Calu3 (cell line): Measurements from ENCODE around the gene SPDYE4. TPM values are rescaled to one million over a fixed set of nuclear protein-coding genes. Genes with fewer than 3 reads are reported as not detected.

Source experiments
- BruUV-seq: library from RNA; stranded (reverse); fragments of 400-500 nt; replicated peaks from 2 replicates; lab custom pipeline; 2021; lab: Mats Ljungman, UMichigan
- CTCF ChIA-PET: fragments of 300-600 bp; sonication (Branson Sonifier 250); formaldehyde crosslinking; loops from one replicate; lab custom pipeline; 2022; ENCODE audit warnings: antibody characterized with exemption; lab: Charles Lee
- DNase-seq: peaks from one replicate; pipeline ENCODE4 v3.0.0; 2022
- H3K27ac Mint-ChIP-seq: one replicate; pipeline ENCODE4 v1.8.0; 2022; ENCODE audit warnings: mixed read lengths; ENCODE audit not compliant: unreplicated experiment
- H3K27me3 Mint-ChIP-seq: one replicate; pipeline ENCODE4 v1.8.0; 2022; ENCODE audit warnings: mixed read lengths; ENCODE audit not compliant: unreplicated experiment
- H3K36me3 Mint-ChIP-seq: one replicate; pipeline ENCODE4 v1.8.0; 2022; ENCODE audit warnings: mild to moderate bottlenecking, moderate library complexity, mixed read lengths; ENCODE audit not compliant: insufficient read depth, unreplicated experiment
- H3K4me1 Mint-ChIP-seq: one replicate; pipeline ENCODE4 v1.8.0; 2022; ENCODE audit warnings: mild to moderate bottlenecking, low read depth, mixed read lengths; ENCODE audit not compliant: unreplicated experiment
- H3K4me3 Mint-ChIP-seq: one replicate; pipeline ENCODE4 v1.8.0; 2022; ENCODE audit warnings: mild to moderate bottlenecking, low read depth, moderate library complexity, mixed read lengths; ENCODE audit not compliant: unreplicated experiment
- H3K9me3 Mint-ChIP-seq: one replicate; pipeline ENCODE4 v1.8.0; 2022; ENCODE audit warnings: low read depth, mixed read lengths; ENCODE audit not compliant: unreplicated experiment
- intact Hi-C: fragments of 100-400 bp; cut with micrococcal nuclease; formaldehyde crosslinking; loops from one replicate; pipeline ENCODE4 v1.10.0; 2022; ENCODE audit not compliant: unreplicated experiment
- total RNA-seq: library from RNA; stranded (reverse); gene quantifications from 2 replicates; pipeline ENCODE4 v1.2.3, GENCODE V29; 2022
- TF ChIP-seq, protein P1 (sequence below): fragments of 200-600 bp; IDR thresholded peaks from one replicate; pipeline ENCODE4 v1.8.0; 2022; ENCODE audit warnings: antibody characterized with exemption; ENCODE audit not compliant: unreplicated experiment

Gene SPDYE4
- total RNA-seq, 1 experiment from 2014 or later: not detected

DNA sequence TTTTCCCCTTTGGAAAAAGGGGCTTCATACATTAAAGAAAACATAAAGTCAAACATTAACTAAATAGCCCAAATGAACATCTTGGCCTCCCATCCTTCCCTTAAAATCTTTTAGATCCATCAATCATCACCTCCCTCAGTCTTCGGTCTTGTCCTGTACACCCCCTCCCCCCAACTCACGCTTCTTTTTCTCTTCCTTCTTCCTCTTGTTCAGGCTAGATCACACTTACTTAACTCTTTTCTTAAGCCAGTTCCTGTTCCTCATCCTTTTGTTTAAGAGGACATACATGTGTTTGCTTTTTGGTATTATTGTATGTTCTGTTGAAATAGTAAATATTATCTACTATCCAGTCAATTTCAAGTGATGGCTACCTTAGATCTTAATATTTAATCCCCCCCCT lies 35.3 kb upstream of the SPDYE4 start:
- no peak overlapping the region for H3K4me3 Mint-ChIP-seq
- no TSS peak for BruUV-seq
- CTCF ChIA-PET: no interaction called here
- no peaks in the 10 kb centered on the region for H3K9me3 Mint-ChIP-seq
- TF ChIP-seq, protein P1, sequence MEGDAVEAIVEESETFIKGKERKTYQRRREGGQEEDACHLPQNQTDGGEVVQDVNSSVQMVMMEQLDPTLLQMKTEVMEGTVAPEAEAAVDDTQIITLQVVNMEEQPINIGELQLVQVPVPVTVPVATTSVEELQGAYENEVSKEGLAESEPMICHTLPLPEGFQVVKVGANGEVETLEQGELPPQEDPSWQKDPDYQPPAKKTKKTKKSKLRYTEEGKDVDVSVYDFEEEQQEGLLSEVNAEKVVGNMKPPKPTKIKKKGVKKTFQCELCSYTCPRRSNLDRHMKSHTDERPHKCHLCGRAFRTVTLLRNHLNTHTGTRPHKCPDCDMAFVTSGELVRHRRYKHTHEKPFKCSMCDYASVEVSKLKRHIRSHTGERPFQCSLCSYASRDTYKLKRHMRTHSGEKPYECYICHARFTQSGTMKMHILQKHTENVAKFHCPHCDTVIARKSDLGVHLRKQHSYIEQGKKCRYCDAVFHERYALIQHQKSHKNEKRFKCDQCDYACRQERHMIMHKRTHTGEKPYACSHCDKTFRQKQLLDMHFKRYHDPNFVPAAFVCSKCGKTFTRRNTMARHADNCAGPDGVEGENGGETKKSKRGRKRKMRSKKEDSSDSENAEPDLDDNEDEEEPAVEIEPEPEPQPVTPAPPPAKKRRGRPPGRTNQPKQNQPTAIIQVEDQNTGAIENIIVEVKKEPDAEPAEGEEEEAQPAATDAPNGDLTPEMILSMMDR: no peak
- H3K27me3 Mint-ChIP-seq: peaks cover 18% of the 10 kb centered on the region
- H3K4me1 Mint-ChIP-seq: no peaks in the 10 kb centered on the region
- intact Hi-C loops: no loop called here
- H3K27ac Mint-ChIP-seq: no peak overlapping the region
- DNase-seq: no peak
- no peaks in the 10 kb centered on the region for H3K36me3 Mint-ChIP-seq

DNA sequence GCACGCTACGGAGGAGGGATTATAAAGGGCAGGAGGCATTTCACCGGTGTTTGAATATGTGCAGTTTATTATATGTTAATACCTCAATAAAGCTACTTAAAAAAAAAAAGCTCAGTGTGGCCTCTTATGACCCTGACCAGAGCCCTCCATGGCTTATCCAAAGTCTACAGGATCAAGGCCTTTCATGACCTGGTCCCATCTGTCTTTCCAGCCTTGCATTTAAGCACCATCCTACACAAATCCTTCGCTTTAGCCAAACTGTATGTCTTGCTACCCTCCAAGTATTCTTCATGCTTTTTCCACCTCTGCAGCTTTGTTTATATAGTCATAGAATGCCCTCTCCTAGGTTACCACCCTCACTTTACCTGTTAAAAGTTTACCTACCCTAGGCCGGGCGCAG lies 34.3 kb upstream of the SPDYE4 start:
- DNase-seq: no peak
- no TSS peak for BruUV-seq
- no peaks in the 10 kb centered on the region for H3K36me3 Mint-ChIP-seq
- intact Hi-C loops: no loop called here
- no peak overlapping the region for H3K27ac Mint-ChIP-seq
- H3K9me3 Mint-ChIP-seq: no peaks in the 10 kb centered on the region
- H3K4me1 Mint-ChIP-seq: no peaks in the 10 kb centered on the region
- no peak overlapping the region for H3K4me3 Mint-ChIP-seq
- TF ChIP-seq, protein P1: no peak
- peaks cover 28% of the 10 kb centered on the region for H3K27me3 Mint-ChIP-seq
- CTCF ChIA-PET: no interaction called here

DNA sequence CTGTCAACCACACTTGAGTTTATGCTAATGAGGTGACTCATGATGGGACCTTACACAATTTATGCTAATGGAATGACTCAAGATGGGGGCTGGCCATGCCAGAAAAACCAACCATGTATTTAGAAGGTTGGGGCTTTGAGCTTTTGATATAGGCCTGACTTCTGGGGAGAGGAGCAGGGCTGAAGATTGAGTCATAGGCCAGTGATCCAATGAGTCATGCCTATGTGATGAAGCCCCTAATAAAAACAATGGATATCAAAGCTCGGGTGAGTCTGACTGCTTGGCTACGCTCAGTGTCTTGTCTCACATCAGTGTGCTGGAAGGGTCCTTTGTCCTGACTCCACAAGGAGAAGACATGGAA lies 33.5 kb upstream of the SPDYE4 start:
- CTCF ChIA-PET: no interaction called here
- no peak overlapping the region for H3K4me3 Mint-ChIP-seq
- H3K4me1 Mint-ChIP-seq: no peaks in the 10 kb centered on the region
- DNase-seq: no peak
- H3K9me3 Mint-ChIP-seq: no peaks in the 10 kb centered on the region
- BruUV-seq: no TSS peak
- no peak overlapping the region for H3K27ac Mint-ChIP-seq
- no peaks in the 10 kb centered on the region for H3K36me3 Mint-ChIP-seq
- peaks cover 33% of the 10 kb centered on the region for H3K27me3 Mint-ChIP-seq
- intact Hi-C loops: no loop called here
- TF ChIP-seq, protein P1: no peak

DNA sequence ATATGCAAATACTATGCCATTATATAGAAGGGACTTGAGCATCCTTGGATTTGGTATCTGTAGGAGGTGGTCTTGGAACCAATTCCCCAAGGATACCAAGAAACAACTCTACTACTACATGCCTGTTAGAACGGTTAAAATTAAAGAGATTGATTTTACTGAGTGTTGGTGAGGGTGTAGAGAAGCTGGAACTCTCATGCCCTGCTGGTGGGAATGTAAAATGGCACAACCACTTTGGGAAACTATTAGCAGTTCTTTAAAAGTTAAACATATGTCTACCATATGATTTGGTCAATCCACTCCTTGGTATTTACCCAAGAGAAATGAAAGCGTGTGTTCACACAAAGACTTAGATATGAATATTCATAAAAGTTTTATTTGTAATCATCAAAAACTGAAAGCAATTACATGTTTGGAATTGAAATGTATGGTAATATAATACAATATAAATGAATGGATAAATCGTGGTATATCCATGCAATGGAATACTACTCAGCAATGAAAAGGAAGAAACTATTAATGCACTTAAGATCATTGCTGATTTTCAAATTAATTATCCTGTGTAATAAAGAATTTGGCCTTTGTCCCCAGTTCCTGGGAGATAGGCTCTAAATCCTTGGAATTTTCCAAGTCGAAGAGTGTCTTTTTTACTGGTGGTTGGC lies 33.0 kb upstream of the SPDYE4 start:
- CTCF ChIA-PET: no interaction called here
- H3K4me1 Mint-ChIP-seq: no peaks in the 10 kb centered on the region
- H3K9me3 Mint-ChIP-seq: no peaks in the 10 kb centered on the region
- BruUV-seq: no TSS peak
- H3K27me3 Mint-ChIP-seq: peaks cover 33% of the 10 kb centered on the region
- H3K27ac Mint-ChIP-seq: no peak overlapping the region
- TF ChIP-seq, protein P1: no peak
- no peak overlapping the region for H3K4me3 Mint-ChIP-seq
- no peaks in the 10 kb centered on the region for H3K36me3 Mint-ChIP-seq
- no peak for DNase-seq
- intact Hi-C loops: no loop called here
